Measurements from ENCODE around the gene SERP1. TPM values are rescaled to one million over a fixed set of nuclear protein-coding genes. Genes with fewer than 3 reads are reported as not detected.

Gene SERP1
- total and polyA plus RNA-seq, 2 donors from 2014 or later, result 84.0 to 90.3 TPM

DNA sequence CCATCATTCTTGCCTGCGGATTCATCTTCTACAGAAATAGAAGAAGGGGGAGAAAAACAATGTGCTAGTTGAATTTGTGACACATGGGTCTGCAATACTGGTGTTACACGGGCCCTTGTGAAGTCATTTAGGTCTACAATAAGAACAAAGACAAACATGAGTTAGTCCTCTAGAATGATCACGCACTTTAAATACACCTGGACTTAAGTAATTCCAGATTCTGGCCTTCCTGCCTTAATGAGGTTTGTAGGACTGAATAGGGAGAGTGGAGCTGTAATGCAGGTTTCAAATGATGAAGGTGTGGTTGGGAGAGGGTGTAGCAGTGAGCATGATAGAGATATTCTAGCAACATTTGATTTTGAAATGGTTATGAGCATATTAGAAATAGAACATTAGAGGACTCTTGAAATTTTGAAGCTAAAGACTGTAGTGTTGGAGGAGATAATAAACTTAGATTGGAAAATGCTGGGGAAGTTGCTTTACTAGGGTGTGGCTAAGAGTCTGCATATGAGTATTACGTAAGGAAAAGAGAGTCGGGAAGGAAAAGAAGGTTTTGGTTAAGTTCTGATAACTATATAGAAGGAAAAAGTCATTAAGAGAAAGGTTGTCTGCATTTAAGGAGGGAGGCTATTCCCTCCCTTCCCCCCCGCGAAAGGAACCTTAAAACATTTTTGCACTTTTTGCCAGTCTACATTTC is 897 bp upstream of the SERP1 start:
- FAIRE-seq, result no peak
- H3K4me1 ChIP-seq (ENCODE audit: control insufficient read depth in 2 of 3, insufficient read depth in 2 of 3, low read depth in 1 of 3, low read length in 3 of 3), result peaks cover 4 to 10% (median 5%) of the 10 kb centered on the region in 3 donors

GRCh38 chr3:150545419-150546225 is 674 bp downstream of the SERP1 start:
- intact Hi-C loops (cut with DNase I), result no loop called here
- H3K9ac ChIP-seq (ENCODE audit: low read length in 3 of 3), result peak overlapping the region; percentile 61 to 100 (median 89)
- H3K4me3 ChIP-seq (ENCODE audit: low read length in 3 of 3), result peak overlapping the region; percentile 78 to 98 (median 90)
- peaks cover 3 to 11% (median 5%) of the 10 kb centered on the region in 3 donors for H3K36me3 ChIP-seq (ENCODE audit: control insufficient read depth in 2 of 3, insufficient read depth in 3 of 3, low read length in 3 of 3)
- TF ChIP-seq, protein P1, sequence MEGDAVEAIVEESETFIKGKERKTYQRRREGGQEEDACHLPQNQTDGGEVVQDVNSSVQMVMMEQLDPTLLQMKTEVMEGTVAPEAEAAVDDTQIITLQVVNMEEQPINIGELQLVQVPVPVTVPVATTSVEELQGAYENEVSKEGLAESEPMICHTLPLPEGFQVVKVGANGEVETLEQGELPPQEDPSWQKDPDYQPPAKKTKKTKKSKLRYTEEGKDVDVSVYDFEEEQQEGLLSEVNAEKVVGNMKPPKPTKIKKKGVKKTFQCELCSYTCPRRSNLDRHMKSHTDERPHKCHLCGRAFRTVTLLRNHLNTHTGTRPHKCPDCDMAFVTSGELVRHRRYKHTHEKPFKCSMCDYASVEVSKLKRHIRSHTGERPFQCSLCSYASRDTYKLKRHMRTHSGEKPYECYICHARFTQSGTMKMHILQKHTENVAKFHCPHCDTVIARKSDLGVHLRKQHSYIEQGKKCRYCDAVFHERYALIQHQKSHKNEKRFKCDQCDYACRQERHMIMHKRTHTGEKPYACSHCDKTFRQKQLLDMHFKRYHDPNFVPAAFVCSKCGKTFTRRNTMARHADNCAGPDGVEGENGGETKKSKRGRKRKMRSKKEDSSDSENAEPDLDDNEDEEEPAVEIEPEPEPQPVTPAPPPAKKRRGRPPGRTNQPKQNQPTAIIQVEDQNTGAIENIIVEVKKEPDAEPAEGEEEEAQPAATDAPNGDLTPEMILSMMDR (IDR thresholded peaks at IDR 0.05; ENCODE audit: borderline replicate concordance, extremely low read depth, insufficient read depth), result no peak
- H3K4me1 ChIP-seq (ENCODE audit: control insufficient read depth in 2 of 3, insufficient read depth in 2 of 3, low read depth in 1 of 3, low read length in 3 of 3), result peaks cover 4 to 10% (median 5%) of the 10 kb centered on the region in 3 donors
- no peaks in the 10 kb centered on the region for H3K9me3 ChIP-seq (ENCODE audit: control insufficient read depth in 2 of 3, insufficient read depth in 1 of 3, low read length in 3 of 3)
- DNase-seq (peak in 4 of 5 donors; percentile 42 to 91 (median 67)), FAIRE-seq (no peak)
- H3K27me3 ChIP-seq (ENCODE audit: control insufficient read depth, insufficient read depth, low read length), result no peaks in the 10 kb centered on the region
- peak overlapping the region; percentile 97 to 99 for H3K27ac ChIP-seq (ENCODE audit: low read depth in 2 of 2, low read length in 2 of 2)

More for the DNA sequence above, 897 bp upstream of the SERP1 start:
- Histone ChIP-seq H3K27ac (ENCODE audit: low read depth in 2 of 2, low read length in 2 of 2) (peak overlapping the region; percentile 84 to 99), H3K9ac (ENCODE audit: low read length in 3 of 3) (peak overlapping the region; percentile 55 to 92 (median 74)), H3K4me3 (ENCODE audit: low read length in 3 of 3) (peak overlapping the region; percentile 87 to 95 (median 88)), H3K9me3 (ENCODE audit: control insufficient read depth in 2 of 3, insufficient read depth in 1 of 3, low read length in 3 of 3) (no peaks in the 10 kb centered on the region), H3K27me3 (ENCODE audit: control insufficient read depth, insufficient read depth, low read length) (no peaks in the 10 kb centered on the region), H3K36me3 (ENCODE audit: control insufficient read depth in 2 of 3, insufficient read depth in 3 of 3, low read length in 3 of 3) (peaks cover 5 to 11% (median 5%) of the 10 kb centered on the region in 3 donors)
- intact Hi-C loops (cut with DNase I), result no loop called here
- DNase-seq, result no peak
- TF ChIP-seq, protein P1 (IDR thresholded peaks at IDR 0.05; ENCODE audit: borderline replicate concordance, extremely low read depth, insufficient read depth), result no peak

- peaks cover 4 to 10% (median 5%) of the 10 kb centered on the region in 3 donors for H3K4me1 ChIP-seq (ENCODE audit: control insufficient read depth in 2 of 3, insufficient read depth in 2 of 3, low read depth in 1 of 3, low read length in 3 of 3)
- DNase-seq, result peak in 2 of 5 donors; percentile 7 to 16
- intact Hi-C loops (cut with DNase I), result no loop called here
- FAIRE-seq, result no peak
- no peaks in the 10 kb centered on the region for H3K9me3 ChIP-seq (ENCODE audit: control insufficient read depth in 2 of 3, insufficient read depth in 1 of 3, low read length in 3 of 3)
- H3K27ac ChIP-seq (ENCODE audit: low read depth in 2 of 2, low read length in 2 of 2), result peak overlapping the region in 1 of 2 donors; percentile 2
- H3K27me3 ChIP-seq (ENCODE audit: control insufficient read depth, insufficient read depth, low read length), result no peaks in the 10 kb centered on the region
- peaks cover 3 to 11% (median 5%) of the 10 kb centered on the region in 3 donors for H3K36me3 ChIP-seq (ENCODE audit: control insufficient read depth in 2 of 3, insufficient read depth in 3 of 3, low read length in 3 of 3)
- TF ChIP-seq, protein P1 (IDR thresholded peaks at IDR 0.05; ENCODE audit: borderline replicate concordance, extremely low read depth, insufficient read depth), result no peak
- H3K9ac ChIP-seq (ENCODE audit: low read length in 3 of 3), result peak overlapping the region in 2 of 3 donors; percentile 61 to 89
- H3K4me3 ChIP-seq (ENCODE audit: low read length in 3 of 3), result peak overlapping the region; percentile 7 to 98 (median 78)
These were observed 1.6 kb downstream of the SERP1 start for GRCh38 chr3:150544726-150545125.
